ENCODE results near the gene TMEM163.
"Not testable (repeated sequence)": the region's sequence is repeated elsewhere in the genome, so short reads cannot be mapped to it uniquely, and the experiment has no call there.

TMEM163 gene

DNA sequence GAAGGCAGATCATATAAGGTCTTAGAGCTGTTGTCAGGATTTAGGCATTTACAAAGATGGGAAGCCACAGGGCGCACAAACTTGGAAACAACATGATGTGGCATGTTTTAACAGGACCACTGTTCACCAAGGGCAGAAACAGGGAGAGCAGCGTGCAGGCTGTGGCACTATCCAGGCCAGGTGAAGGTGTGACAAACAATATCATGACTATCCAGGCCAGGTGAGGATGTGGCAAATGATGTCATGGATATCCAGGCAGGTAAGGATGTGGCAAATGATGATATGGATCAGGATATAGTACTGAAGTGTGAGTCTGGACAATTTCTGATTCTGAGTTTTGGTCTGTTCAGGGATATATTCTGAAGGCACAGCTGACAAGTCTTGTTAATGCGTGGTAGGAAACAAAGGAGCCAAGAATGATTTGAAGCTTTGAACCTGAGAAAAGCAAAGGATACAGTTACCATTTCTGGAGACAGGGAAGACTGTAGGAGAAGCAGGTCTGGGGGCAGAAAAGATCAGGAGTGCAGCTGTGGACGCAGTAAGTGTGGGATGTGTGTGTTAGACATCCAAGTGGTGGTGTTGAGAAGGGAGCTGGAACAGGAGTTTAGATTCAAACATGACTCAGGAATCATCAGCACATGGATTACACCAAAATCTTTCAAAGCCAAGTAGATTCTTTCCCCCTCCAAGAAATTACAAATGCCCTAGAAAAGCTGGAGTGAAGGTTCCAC lies 205.9 kb downstream of the TMEM163 start:
- no peak for DNase-seq

DNA sequence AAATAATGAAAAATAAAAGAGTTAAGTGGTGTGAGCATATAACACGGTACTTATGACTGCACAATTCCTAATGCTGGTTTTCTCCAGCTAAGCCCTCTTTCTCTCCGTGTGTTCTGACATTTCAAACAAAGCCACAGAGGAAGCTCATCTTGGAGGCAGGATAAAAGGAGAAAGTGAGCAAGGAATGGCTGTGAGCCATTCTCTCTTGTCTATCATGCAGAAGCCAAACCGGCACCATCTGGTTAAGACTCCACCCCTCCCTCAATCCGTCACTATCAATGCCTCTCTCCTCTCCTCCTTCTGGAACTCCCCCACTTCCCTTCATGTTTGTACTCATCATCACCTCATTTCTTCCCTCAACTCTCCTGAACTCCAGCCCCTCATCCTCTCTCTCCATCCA lies 210.4 kb downstream of the TMEM163 start:
- DNase-seq, result no peak

DNA sequence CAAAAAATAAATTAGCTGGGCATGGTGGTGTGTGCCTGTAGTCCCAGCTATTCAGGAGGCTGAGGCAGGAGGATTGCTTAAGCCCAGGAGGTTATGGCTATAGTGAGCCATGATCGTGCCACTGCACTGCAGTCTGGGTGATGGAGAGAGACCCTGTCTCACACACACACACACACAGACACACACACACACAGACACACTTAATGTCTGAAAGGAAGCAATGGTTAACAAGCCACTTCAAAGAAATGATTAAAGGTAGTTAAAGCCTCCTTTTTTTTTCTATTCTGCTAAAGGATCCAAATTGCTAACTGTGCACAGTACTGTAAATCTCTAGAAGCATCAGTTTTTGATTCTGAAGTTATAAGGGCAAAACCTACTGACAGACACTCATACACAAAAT lies 211.1 kb downstream of the TMEM163 start:
- DNase-seq, result no peak

GRCh38 chr2:134507159-134507558 lies 211.6 kb downstream of the TMEM163 start:
- DNase-seq, result not testable (repeated sequence)

- no peak for DNase-seq
Measured at GRCh38 chr2:134505446-134505845, 213.4 kb downstream of the TMEM163 start.

DNA sequence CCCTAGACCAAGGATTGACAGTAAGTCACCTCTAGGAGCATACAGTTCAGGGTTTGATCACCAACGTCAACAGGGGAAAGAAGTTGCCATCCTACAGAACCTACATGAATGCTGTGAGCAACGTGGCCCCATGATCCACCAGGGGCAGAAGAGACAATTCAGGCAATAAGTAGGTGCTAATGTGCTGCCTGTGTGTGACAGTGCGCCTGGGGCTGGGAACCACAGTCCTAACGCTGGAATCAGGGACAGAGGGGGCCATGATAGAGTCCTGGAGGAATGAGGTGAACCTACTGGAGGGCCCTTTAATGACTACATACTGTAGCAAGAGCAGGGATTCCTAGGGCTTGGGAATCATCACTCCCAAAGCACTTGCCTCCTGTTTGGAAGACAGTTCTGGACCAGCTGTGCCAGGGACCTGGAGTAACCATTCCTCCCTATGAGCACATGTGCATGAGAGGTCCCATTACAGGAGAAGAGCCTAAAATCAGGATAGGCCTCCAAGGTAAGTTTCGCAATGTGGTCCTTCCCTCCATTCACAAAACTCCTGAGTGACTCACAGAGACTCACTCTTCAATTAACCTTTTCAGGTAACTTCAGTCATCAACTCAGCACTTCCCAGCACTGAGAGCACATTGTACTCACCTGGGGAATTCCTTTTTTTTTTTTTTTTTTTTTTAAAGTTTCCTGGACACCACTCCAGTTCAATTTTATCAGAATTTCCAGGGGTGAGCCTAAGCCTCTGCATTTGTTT lies 214.0 kb downstream of the TMEM163 start:
- no peak for DNase-seq

DNA sequence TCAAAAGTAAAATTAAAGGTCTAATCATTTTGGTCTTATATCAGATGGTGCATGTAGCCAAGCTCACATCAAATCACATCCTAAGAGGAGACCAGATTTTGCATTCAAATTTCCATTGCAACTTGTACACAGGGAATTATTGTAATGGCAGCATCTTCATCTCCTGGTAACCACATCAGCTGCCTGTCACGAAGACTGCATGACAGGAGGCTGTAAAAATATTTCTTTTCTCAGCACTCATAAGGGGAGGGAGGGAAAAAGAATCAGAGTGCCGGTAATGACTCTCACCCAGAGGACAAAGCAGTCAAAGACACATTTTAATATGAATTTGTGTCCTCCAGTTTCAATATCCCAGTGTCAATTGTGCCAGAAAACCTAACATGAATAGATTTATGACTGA lies 216.7 kb downstream of the TMEM163 start:
- no peak for DNase-seq

GRCh38 chr2:134501476-134502091 lies 217.2 kb downstream of the TMEM163 start:
- DNase-seq, result no peak

- DNase-seq, result no peak
Measured at GRCh38 chr2:134500211-134500935, 218.4 kb downstream of the TMEM163 start.

GRCh38 chr2:134499307-134499926 lies 219.4 kb downstream of the TMEM163 start:
- DNase-seq, result no peak

GRCh38 chr2:134498654-134499053 lies 220.1 kb downstream of the TMEM163 start:
- DNase-seq, result no peak

DNA sequence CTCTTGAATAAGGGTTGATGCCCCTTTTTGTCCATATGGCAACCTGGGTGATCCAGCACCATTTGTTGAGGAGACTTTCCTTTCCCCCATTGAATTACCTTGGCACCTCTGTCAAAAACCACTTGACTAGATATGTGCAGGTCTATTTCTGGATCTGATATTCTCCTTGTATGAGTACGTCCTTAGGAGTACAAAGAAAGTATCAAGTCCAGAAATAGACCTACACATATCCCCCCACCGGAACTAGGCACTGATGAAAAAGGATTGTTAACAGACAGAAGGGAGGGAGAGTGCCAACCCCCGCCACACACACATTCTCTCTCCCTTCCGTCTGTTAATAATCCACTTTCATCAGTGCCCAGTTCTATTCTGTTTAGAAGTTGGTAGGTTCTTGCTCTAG lies 225.0 kb downstream of the TMEM163 start:
- no peak for DNase-seq

DNA sequence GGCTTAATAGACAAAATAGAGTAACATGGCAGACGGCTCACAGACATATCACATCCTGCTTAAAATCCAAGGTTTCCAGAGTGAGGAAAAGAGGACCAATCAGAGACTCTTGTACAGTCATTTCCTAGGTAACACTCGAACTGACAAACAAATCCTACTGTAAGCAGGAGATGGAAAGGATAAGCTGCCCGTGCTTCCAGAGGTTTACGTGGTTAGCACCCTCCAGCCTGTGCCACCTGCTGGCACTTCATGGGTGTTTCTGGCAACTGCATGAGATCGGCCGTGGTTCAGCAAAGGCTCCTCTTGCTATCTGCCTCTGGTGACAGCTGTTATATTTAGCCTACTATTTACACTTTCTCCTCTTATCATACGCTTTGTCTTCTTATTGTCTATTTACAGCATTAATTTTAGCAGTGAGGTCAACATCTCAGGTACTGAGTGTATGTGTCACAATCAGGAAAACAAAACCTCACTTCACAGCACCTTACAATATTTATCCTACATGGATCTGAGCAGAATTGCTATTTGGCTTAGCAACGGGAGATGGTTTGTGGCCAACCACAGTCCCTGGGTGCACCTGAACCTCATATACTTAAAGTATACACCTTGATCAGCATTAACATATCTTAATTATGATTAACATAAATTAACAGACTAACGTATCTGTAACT lies 226.9 kb downstream of the TMEM163 start:
- DNase-seq, result no peak

DNA sequence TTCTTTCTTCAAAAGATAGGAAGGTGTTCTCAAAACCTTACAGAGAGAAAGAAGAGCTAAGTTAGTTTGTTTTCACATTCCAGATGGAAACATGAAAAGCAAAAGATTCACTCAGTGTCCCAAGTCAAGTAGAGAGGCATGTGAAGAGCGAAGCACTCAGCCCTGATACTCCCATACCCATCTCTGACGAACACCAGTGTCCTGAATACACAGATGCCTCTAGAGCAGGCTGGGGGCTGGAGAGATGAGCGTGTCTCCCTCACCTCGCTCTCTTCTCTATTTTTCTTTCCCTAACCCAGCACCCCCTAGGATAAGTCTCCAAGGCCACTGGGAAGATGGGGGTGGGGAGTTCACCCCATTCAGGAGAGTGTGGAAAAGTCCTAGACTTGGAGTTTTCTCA lies 227.8 kb downstream of the TMEM163 start:
- DNase-seq, result no peak

DNA sequence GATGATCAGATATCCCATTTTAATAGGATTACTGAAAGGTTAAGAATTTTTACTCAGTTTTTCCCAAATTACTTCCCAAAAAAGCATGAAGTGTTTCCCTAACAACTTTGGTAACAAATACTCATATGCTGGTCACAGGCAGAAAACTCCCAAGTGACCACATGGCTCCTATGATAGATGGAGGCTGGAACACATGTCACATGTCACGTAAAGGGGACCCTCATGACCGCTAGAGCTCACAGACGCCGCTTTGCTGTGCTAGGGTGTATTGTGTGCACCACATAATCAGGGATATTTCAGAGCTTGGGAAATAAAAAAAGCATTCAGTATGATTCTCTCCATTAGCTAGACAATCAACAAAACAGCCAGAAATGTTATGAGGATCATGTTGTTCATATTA lies 228.2 kb downstream of the TMEM163 start:
- DNase-seq, result no peak

DNA sequence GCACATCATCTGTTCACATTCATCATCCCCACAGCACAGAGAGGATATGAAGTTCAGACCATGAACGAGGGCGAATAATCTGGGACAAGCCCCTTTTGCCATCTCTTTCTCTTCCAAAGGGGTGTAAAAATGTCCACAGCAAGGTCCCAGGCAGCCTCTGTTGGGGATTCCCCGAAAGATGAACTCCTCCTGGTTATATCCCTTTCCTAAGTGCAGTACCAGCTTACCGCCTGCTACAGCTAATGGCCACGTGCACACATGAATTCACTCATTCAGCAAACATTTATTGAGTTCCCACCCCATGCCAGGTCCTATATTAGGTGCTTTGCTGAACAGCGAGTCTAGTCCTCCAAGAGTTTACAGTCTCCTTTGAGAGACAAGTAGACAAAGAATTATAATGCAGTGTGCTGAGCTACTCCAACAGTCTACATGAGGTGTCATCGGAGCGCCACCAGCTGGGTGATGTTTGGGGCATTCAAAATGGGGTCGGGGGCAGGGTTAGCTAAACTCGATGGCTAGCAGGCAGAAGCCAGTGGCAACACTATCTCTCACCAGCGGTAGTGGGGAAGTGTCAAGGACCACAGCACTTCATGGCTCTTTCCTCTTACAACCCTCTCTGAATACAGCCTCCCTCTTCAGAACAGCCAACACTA lies 228.9 kb downstream of the TMEM163 start:
- DNase-seq, result no peak

DNA sequence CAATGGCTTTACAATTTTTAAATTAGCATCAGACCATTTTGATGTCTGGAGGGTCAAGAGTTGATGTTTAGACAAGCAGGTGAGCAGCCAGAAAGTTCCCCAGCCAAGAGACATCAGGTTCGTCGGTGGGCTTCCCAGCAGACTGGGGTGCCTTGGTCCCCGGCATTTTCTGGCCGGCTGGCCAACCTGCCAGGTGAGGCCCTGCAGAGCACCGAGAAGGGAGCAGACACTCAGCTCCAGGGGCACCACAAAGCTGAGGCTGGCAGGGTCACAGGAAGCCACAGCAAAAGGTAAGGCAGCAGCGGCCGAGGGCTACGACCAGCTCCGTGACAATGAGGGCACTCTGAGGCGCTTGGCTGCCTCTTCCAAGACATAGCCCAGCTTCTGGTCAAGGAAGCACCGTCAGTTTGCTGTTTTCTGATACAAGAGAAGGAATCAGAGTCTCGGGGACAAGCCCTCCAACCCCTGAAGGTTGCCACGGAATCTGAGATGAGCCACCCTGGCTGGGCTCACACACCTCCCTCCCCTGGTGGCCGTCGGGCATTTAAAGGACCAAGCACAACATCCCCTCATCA lies 235.9 kb downstream of the TMEM163 start:
- DNase-seq, result no peak

- DNase-seq, result no peak
Measured at GRCh38 chr2:134482131-134482723, 236.6 kb downstream of the TMEM163 start.

- no peak for DNase-seq
Measured at GRCh38 chr2:134479696-134480330, 239.0 kb downstream of the TMEM163 start.

- not testable (repeated sequence) for DNase-seq
Measured at GRCh38 chr2:134476982-134477381, 241.8 kb downstream of the TMEM163 start.

Measured in GF-D8 (cell line).